SKM-1 (cell line): ENCODE data around the gene ABCC4.
A peak's percentile ranks its signal among the peaks of the same experiment; 100 is the strongest.
"Not testable (repeated sequence)": the region's sequence is repeated elsewhere in the genome, so short reads cannot be mapped to it uniquely, and the experiment has no call there.

Experiments
- DNase-seq: peaks from one replicate; lab custom pipeline; 2025; ENCODE audit not compliant: unreplicated experiment; lab: John Stamatoyannopoulos, UW

ABCC4 gene

GRCh38 chr13:95300625-95301182 is 547 bp downstream of the ABCC4 start:
- peak; percentile 36 for DNase-seq

- DNase-seq: no peak
Observed at GRCh38 chr13:95298971-95299621, 2.2 kb downstream of the ABCC4 start.

DNA sequence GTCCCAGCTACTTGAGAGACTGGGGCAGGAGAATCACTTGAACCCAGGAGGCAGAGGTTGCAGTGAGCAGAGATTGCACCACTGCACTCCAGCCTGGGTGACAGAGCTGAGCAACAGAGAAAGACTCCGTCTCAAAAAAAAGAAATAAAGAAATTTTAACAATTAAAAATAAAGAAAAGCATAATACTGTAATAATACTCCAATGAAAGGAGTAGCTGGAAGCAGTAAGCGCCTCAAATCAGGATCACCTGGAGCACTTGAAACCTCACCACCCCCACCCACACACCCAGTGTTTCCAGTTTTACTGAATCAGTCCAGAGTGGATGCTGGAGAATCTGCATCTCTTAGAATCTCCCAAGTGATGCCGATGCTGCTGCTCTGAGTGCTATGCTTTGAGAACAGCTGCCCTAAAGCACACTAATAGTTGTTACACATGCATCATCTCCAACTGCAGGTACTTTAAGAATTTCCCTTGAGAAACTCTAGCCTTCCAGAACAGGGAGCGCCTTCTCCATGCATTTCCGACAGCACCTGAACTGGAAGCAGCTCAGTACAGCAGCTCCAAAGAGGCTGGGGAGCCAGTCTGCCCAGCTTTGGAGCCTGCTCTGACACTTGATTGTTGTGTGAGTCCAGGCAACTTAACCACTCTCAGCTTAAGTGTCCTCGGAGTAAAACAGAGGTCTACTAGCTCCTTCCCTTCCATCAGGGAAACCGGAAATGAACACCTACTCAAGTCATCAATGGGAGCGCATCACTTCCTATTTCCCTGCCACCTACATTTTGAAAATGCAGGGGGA is 2.9 kb downstream of the ABCC4 start:
- no peak for DNase-seq

DNA sequence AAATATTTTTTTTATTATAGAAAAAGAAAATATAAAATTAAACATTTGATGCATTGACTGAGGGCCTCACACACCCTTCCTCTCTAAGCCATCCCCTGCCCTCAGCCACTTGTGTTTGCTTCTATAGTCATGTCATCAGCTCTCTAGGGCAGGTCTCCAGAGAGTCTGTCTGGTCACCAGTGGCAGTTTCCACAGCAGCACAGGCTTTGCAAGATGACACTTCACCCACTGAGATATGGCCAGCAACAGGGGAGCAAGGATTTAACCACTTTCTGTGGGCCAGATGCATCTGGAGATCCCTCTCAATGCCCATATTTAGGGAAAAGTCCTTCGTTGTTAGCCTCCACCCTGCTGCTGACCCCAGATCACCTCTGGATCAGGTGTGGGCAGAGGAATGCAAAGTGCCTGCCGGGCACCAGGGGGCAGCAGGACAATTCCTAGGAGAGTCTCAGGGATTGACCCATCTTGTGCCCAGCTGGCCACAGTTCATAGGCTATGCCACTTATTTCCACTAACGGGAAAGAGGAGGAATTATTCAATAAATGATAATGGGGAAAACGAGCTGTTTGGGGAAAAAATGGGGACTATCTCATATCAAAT is 4.8 kb downstream of the ABCC4 start:
- DNase-seq: no peak

- DNase-seq: no peak
Observed at GRCh38 chr13:95295026-95295425, 6.2 kb downstream of the ABCC4 start.

DNA sequence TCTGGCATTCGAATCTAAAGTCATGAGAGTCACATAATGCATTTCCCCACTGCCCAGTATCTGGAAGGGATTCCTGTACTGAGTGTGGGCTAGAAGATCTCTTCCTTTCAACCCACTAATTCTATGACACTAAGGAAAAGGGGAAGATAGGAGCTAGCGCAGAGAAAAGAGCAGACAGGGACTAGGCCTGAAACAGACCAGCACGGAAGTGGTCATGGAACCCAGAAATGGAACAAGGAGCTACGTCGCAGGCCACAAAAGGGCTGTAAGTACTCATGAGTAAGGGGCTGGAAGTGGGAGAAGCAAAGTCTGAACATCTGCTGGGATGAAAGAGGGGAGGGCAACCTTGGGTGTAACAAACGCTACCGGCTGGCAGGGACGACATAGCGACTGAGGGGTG is 8.6 kb downstream of the ABCC4 start:
- no peak for DNase-seq

GRCh38 chr13:95289901-95290300 is 11.3 kb downstream of the ABCC4 start:
- DNase-seq: not testable (repeated sequence)

DNA sequence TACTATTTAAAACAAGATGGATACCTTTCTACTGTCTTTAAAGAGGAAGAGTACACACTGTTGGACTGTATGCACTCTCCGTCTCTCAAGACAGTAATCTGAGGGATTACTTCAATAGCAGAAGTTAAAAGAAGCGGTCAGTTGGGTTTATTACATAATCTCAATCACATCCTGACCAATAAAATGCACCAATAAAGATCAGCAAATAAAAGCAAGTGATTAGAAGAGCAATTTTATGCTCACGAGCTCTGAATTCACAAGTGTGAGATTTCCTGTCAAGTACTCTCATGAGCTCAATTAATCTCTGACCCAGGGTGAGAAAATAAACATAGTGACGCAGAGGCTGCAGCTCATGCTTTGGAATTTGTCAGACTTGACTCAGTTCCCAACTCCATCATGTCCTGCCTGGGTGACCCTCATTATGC is 12.2 kb downstream of the ABCC4 start:
- no peak for DNase-seq

DNA sequence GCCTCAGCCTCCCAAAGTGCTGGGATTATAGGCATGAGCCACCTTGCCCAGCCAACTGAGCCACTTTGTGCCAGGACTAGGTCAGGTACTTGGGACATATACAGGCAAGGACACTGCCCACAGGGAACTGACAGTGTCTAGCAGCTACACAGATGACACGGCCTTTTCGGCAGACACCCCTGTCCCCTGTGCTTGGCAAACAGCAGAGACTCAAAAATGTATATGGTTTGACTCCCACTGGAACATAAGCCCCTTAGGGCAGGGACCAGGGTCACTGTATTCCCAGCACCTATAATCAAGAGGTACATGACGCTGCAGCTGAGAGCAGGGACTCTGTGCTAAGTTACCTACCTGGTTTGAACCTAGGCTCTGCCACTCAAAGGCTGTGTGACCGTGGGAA is 16.8 kb downstream of the ABCC4 start:
- DNase-seq: no peak

DNA sequence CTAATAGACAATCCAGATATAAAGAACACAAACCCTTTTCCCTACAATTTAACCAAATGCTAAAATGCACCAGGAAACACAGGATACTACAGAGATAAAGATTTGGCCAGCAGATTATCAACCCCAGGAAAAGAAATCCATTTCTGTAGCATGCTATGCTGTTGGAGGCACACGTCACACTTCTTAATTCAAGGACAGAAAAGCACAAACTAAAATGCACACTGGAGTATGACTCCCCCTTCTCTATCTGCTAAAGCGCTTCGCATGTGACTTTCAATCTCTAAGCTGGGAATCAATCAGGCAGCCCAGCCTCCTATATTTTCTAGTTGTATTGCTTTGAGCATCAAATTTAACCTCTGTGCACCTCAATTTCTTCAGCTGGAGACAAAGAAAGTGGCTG is 22.2 kb downstream of the ABCC4 start:
- DNase-seq: no peak

GRCh38 chr13:95276037-95276505 is 25.2 kb downstream of the ABCC4 start:
- DNase-seq: no peak

GRCh38 chr13:95275322-95276036 is 25.8 kb downstream of the ABCC4 start:
- DNase-seq: no peak

DNA sequence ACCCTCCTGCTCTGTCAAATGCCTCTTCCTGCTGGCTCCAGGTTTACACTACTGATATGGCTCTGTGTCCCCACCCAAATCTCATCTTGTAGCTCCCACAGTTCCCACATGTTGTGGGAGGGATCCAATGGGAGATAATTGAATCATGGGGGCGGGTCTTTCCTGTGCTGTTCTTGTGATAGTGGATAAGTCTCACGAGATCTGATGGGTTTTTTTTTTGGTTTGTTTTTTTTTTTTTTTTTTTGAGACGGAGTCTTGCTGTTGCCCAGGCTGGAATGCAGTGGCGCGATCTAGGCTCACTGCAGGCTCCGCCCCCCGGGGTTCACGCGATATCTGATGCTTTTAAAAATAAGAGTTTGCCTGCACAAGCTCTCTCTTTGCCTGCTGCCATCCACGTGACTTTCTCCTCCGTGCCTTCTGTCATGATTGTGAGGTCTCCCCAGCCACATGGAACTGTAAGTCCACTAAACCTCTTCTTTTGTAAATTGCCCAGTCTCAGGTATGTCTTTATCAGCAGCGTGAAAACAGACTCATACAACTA is 27.6 kb downstream of the ABCC4 start:
- DNase-seq: not testable (repeated sequence)

GRCh38 chr13:95272076-95272475 is 29.2 kb downstream of the ABCC4 start:
- DNase-seq: not testable (repeated sequence)

DNA sequence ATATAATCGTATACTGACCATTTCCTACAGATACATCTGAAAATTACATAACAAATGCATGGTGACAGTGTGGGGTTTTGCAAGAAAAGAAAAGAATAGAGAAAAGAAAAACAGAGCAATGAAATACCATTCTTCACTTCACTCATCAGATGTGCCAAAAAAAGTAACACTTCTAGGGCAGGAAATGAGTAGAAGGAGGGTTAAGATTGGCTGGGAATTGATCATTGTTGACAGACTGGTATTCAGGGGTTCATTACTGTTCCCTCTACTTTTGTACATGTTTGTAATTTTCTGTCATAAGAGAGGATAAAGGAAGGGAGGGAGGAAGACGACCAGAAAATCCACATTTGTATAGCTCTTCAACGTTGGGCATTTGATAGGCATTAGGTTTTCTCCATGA is 31.5 kb downstream of the ABCC4 start:
- no peak for DNase-seq

DNA sequence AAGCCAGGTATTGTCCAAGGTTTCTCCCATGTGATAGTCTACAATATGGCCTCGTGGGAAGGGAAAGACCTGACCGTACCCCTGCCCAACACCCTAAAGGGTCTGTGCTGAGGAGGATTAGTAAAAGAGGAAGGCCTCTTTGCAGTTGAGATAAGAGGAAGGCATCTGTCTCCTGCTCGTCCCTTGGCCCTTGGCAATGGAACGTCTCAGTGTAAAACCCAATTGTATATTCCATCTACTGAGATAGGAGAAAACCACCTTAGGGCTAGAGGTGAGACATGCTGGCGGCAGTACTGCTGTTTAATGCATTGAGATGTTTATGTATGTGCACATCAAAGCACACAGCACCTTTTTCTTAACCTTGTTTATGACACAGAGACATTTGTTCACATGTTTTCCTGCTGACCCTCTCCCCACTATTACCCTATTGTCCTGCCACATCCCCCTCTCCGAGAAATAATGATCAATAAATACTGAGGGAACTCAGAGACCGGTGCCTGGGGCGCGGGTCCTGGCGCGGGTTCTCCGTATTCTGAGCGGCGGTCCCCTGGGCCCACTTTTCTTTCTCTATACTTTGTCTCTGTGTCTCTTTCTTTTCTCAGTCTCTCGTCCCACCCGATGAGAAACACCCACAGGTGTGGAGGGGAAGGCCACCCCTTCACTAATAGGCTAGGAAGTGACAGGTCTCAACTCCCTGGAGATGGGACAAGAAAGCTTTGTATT is 32.7 kb downstream of the ABCC4 start:
- not testable (repeated sequence) for DNase-seq

DNA sequence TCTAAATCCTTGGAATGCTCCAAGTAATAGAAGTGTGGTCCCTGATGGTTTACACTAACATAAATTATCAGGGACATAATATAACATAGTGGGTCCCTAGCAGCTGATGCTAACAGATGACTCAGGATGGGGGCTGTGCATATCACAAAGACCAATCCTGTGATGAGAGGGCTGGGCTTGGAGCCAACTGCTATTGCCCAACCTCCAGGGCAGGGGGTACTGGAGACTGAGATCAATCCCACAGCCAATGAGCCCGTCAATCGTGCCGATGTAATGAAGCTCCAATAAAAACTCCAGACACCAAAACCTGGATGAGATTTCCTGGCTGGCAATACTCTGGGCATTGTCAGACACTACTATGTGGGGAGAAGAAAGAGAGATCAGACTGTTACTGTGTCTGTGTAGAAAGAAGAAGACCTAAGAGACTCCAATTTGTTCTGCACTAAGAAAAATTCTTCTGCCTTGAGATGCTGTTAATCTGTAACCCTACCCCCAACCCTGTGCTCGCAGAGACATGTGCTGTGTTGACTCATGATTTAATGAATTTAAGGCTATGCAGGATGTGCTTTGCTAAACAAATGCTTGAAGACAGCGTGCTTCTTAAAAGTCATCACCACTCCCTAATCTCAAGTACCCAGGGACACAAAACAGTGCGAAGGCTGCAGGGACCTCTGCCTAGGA is 33.4 kb downstream of the ABCC4 start:
- DNase-seq: no peak

DNA sequence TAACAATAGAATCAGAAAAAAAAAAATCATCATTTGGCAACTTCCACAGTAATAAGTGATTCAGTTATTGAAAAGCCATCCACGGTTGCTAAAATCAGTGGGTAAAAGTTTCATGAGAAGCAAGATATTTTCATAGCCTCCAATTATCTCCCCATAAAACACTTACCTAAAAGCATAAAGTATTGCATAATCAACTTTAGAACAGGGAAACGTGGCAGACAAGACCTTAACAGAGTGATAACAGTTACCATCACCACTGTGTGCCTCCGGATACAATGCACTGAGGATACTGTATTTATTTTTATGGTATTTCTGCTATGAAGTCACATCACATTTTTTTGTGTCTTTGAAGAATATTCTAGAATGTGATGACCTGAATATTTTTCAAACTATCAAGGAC is 37.0 kb downstream of the ABCC4 start:
- DNase-seq: no peak

DNA sequence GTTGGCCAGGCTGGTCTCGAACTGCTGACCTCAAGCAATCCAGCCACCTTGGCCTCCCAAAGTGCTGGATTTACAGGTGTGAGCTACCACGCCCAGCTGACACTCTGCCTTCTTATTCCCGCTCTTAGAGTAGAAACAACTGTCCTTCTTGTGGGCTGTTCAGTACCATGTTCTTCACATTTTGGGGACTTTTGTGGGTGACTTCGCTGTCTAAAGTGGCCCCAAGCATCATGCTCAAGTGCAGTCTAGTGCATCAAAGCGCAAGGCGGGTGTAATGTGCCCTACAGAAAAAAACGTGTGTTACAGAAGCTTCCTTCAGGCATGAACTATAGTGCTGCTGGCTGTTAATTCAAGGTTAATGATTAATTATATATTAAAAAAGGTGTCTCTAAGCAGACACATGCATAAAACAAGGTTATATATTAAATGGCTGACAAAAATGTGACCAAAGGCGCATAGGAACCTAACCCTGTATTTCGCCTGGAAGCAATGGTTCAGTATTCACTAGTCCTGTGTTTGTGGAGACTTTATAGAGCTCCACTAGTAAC is 38.3 kb downstream of the ABCC4 start:
- no peak for DNase-seq
